Lung (tissue), 12 donors: ENCODE results near the gene RGS7. TPM values are rescaled to one million over a fixed set of nuclear protein-coding genes. Genes with fewer than 3 reads are reported as not detected.
"Not testable (repeated sequence)": the region's sequence is repeated elsewhere in the genome, so short reads cannot be mapped to it uniquely, and the experiment has no call there.

Experiments used
- ATAC-seq: fragments of 200-7000 bp; cut with Tn5 transposase; one replicate; pipeline ENCODE4 v1.9.1; 2020; ENCODE audit warnings: moderate number of reproducible peaks; ENCODE audit not compliant: insufficient read depth, low FRiP score
- DNase-seq, 3 donors: peaks; one replicate each; pipeline ENCODE4 v3.0.0-alpha.2; 2013 to 2017
- H3K27ac ChIP-seq, 2 donors: one replicate each; pipeline ENCODE4 v1.5.1; 2013; ENCODE audit warnings: mild to moderate bottlenecking in 2 of 2, moderate library complexity in 2 of 2, control low read depth in 1 of 2, inconsistent platforms in 1 of 2, low read depth in 1 of 2, low read length in 1 of 2
- H3K27me3 ChIP-seq, 3 donors: one replicate each; pipeline ENCODE4 v1.5.1; 2013; ENCODE audit warnings: low read length in 2 of 3; ENCODE audit not compliant: control insufficient read depth in 3 of 3, insufficient read depth in 3 of 3
- H3K36me3 ChIP-seq, 4 donors: one replicate each; pipeline ENCODE4 v1.5.1; 2013; ENCODE audit warnings: low read length in 4 of 4, mild to moderate bottlenecking in 1 of 4, moderate library complexity in 1 of 4; ENCODE audit not compliant: control insufficient read depth in 4 of 4, insufficient read depth in 4 of 4
- H3K4me1 ChIP-seq, 5 donors: one replicate each; pipeline ENCODE4 v1.5.1; 2013; ENCODE audit warnings: low read length in 5 of 5, mild to moderate bottlenecking in 2 of 5, moderate library complexity in 1 of 5; ENCODE audit not compliant: control insufficient read depth in 5 of 5, insufficient read depth in 5 of 5
- H3K4me3 ChIP-seq: one replicate; pipeline ENCODE4 v1.5.1; 2013; ENCODE audit warnings: mild to moderate bottlenecking, control low read depth, moderate library complexity
- H3K9ac ChIP-seq, 2 donors: one replicate each; pipeline ENCODE4 v1.5.1; 2013; ENCODE audit warnings: low read length in 2 of 2, control low read depth in 1 of 2; ENCODE audit not compliant: insufficient read depth in 1 of 2
- H3K9me3 ChIP-seq, 4 donors: one replicate each; pipeline ENCODE4 v1.5.1; 2013; ENCODE audit warnings: low read length in 3 of 4, mild to moderate bottlenecking in 1 of 4, moderate library complexity in 1 of 4; ENCODE audit not compliant: control insufficient read depth in 4 of 4, insufficient read depth in 3 of 4
- WGBS, 2 donors: extraction: QIAGEN DNeasy Blood & Tissue Kit; methylation state at CpG; one replicate each; pipeline ENCODE4 v1.1.7; 2013; 5-methylcytosine and 5-hydroxymethylcytosine counted together
- polyA plus RNA-seq, 2 donors: library from polyadenylated mRNA; stranded (reverse); fragments of 200-250 nt; gene quantifications; one replicate each; pipeline ENCODE4 v1.2.1, GENCODE V29; 2013
- total RNA-seq, 2 donors: library from RNA; depleted of rRNA in 1 of 2; stranded (reverse); fragments of >200 nt in 1 of 2; gene quantifications; one replicate each; pipeline ENCODE4 v1.2.1, GENCODE V29; 2014 to 2021
- TF ChIP-seq, protein P1 (sequence below): IDR thresholded peaks from 2 replicates; pipeline ENCODE4 v1.5.1; 2012; ENCODE audit warnings: mild to moderate bottlenecking; ENCODE audit errors: control extremely low read depth, extremely low read depth
- donor health status: control.
- donor health status: control.
- donor health status: Bipolar disorder and iron deficiency.
- donor health status: healthy.
- donor health status: DM: yes; HTN: yes; CAD: no.

The RGS7 gene
- total and polyA plus RNA-seq, 4 donors: 0.06 to 0.25 (median 0.08) TPM; not detected in 1

DNA sequence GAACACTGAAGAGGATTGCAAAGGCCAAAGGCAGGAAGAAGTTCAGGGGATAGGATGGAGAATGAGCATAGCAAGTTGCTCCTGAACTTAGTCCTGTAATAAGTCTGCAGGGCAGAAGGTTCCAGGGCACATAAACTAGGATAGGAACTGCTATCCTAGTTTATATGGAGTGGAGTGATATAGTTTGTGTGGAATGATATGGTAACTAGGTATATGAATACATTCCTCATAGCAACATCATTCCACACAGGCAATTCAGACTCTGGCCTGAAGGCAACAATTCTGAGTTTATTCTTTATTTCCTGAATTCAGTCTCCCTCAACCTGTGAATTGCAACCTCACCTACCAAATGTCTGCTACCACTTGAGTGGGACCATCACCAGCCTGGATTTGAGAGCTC, 590.2 kb downstream of the RGS7 start:
- Histone ChIP-seq H3K4me1 (no peaks in the 10 kb centered on the region), H3K9ac (no peak overlapping the region), H3K9me3 (no peaks in the 10 kb centered on the region), H3K4me3 (no peak overlapping the region), H3K36me3 (no peaks in the 10 kb centered on the region), H3K27me3 (peaks cover 0 to 35% (median 0%) of the 10 kb centered on the region in 3 donors), H3K27ac (no peak overlapping the region)
- ATAC-seq: no peak
- DNase-seq: no peak
- TF ChIP-seq, protein P1, sequence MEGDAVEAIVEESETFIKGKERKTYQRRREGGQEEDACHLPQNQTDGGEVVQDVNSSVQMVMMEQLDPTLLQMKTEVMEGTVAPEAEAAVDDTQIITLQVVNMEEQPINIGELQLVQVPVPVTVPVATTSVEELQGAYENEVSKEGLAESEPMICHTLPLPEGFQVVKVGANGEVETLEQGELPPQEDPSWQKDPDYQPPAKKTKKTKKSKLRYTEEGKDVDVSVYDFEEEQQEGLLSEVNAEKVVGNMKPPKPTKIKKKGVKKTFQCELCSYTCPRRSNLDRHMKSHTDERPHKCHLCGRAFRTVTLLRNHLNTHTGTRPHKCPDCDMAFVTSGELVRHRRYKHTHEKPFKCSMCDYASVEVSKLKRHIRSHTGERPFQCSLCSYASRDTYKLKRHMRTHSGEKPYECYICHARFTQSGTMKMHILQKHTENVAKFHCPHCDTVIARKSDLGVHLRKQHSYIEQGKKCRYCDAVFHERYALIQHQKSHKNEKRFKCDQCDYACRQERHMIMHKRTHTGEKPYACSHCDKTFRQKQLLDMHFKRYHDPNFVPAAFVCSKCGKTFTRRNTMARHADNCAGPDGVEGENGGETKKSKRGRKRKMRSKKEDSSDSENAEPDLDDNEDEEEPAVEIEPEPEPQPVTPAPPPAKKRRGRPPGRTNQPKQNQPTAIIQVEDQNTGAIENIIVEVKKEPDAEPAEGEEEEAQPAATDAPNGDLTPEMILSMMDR: no peak

DNA sequence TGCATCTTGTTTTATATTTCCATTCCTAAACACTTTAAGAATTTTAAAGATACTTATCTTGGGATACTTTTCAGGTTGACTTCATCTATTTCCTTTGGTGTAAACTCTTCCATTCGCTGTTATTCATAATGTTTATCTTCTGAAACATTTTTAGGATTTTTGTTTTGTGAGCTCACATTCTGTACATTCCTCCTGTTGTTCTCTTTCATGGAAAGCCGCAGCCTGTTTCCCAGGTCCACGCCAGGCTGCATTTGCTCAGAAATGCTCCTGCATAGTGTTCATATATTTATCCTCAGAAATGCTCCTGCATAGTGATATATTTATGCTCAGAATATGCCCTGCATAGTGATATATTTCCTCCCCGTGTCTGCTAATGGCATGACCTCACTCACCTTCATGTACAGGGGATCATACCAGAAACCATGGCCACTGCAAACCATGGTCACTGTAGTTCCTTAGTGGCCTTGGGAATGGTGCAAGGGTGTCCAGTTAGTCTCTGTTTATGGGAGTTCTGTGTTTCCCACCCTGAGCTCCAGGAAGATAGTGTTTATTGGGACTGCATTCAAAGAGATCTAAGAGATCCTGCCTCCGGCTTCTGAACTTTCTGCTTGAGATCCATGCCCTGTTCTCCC, 591.2 kb downstream of the RGS7 start:
- no peak overlapping the region for H3K9ac ChIP-seq
- H3K27me3 ChIP-seq: peaks cover 0 to 27% (median 0%) of the 10 kb centered on the region in 3 donors
- H3K4me3 ChIP-seq: no peak overlapping the region
- H3K27ac ChIP-seq: no peak overlapping the region
- no peak for ATAC-seq
- WGBS, 2 donors: 45 to 70% methylated on average over 5 of the region's 5 CpGs
- H3K9me3 ChIP-seq: no peaks in the 10 kb centered on the region
- TF ChIP-seq, protein P1: no peak
- no peaks in the 10 kb centered on the region for H3K36me3 ChIP-seq
- no peak for DNase-seq
- H3K4me1 ChIP-seq: no peaks in the 10 kb centered on the region

DNA sequence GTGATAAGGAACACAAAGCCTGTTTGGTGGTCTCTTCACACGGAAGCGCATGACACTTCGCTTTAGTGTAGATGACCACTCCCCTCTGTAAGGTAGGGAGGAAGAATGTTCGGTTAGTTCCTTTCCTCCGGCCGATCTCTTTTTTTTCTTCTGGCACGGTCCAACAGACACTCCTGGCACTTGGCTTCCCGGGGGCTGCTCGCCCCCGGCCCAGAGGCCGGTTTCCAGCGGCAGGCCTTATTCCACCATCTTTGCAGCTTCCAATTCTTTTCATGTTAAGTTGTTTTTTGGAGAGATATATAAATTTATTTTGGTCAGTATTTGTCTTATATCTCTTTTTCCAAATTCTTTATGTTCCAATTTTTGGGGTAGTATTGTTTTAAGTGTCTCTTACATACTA, 593.2 kb downstream of the RGS7 start:
- TF ChIP-seq, protein P1: no peak
- H3K27me3 ChIP-seq: peaks cover 0 to 12% (median 0%) of the 10 kb centered on the region in 3 donors
- H3K9ac ChIP-seq: no peak overlapping the region
- no peak for DNase-seq
- H3K36me3 ChIP-seq: no peaks in the 10 kb centered on the region
- no peaks in the 10 kb centered on the region for H3K4me1 ChIP-seq
- no peak overlapping the region for H3K4me3 ChIP-seq
- H3K27ac ChIP-seq: no peak overlapping the region
- WGBS, 2 donors: 96% methylated on average over 12 of the region's 12 CpGs
- no peaks in the 10 kb centered on the region for H3K9me3 ChIP-seq
- no peak for ATAC-seq

DNA sequence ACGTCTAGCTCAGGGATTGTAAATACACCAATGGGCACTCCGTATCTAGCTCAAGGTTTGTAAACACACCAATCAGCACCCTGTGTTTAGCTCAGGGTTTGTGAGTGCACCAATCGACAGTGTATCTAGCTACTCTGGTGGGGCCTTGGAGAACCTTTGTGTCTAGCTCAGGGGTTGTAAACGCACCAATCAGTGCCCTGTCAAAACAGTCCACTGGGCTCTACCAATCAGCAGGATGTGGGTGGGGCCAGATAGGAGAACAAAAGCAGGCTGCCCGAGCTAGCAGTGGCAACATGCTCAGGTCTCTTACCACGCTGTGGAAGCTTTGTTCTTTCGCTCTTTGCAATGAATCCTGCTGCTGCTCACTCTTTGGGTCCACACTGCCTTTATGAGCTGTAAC, 593.9 kb downstream of the RGS7 start:
- ATAC-seq, H3K9me3 ChIP-seq, H3K36me3 ChIP-seq, DNase-seq, H3K4me3 ChIP-seq, H3K4me1 ChIP-seq, H3K9ac ChIP-seq, H3K27ac ChIP-seq: not testable (repeated sequence)
- peaks cover 0 to 12% (median 0%) of the 10 kb centered on the region in 3 donors for H3K27me3 ChIP-seq
- 87 to 88% methylated on average over 7 of the region's 7 CpGs for WGBS, 2 donors

DNA sequence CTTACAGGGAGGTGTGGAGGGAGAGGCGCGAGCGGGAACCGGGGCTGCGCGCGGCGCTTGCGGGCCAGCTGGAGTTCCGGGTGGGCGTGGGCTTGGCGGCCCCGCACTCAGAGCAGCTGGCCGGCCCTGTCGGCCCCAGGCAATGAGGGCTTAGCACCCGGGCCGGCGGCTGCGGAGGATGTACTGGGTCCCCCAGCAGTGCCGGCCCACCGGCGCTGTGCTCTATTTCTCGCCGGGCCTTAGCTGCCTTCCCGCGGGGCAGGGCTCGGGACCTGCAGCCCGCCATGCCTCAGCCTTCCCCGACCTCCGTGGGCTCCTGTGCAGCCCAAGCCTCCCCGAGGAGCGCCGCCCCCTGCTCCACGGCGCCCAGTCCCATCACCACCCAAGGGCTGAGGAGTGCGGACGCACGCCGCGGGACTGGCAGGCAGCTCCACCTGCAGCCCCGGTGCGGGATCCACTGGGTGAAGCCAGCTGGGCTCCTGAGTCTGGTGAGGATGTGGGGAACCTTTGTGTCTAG, 594.5 kb downstream of the RGS7 start:
- not testable (repeated sequence) for H3K4me1 ChIP-seq, H3K9me3 ChIP-seq, H3K27ac ChIP-seq, H3K27me3 ChIP-seq, H3K9ac ChIP-seq, DNase-seq, H3K4me3 ChIP-seq, H3K36me3 ChIP-seq, ATAC-seq
- 94 to 98% methylated on average over 26 to 39 of the region's 42 CpGs for WGBS, 2 donors

DNA sequence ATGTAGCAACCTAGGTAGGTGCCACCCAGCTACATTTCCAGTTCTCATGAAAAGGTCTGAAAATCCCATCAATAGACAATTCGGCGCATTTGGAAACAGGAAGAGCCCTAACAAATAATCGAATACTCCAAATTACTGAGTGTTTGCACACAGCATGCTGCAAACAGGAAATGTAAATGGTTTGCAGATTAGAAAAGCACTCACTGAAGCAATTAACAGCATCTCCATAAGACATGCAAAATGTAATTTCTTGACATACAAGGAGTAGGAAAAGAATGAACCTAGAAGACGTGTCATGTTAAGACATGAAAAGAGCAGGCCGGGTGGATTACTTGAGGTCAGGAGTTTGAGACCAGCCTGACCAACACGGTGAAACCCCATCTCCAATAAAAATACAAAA, 598.2 kb downstream of the RGS7 start:
- not testable (repeated sequence) for H3K9me3 ChIP-seq, ATAC-seq, H3K9ac ChIP-seq, H3K4me3 ChIP-seq, H3K27ac ChIP-seq, DNase-seq, H3K4me1 ChIP-seq, H3K36me3 ChIP-seq, H3K27me3 ChIP-seq
- 82% methylated on average over 6 of the region's 6 CpGs for WGBS, 2 donors
